Panc1 (cell line): ENCODE results near the gene GPATCH8. TPM values are rescaled to one million over a fixed set of nuclear protein-coding genes. Genes with fewer than 3 reads are reported as not detected.

Experiments used
- ATAC-seq: fragments of 200-7000 bp; cut with Tn5 transposase; 2 replicates; pipeline ENCODE4 v1.9.1; 2020; ENCODE audit warnings: mild to moderate bottlenecking, moderate library complexity
- BruUV-seq: library from RNA; stranded (reverse); fragments of 400-500 nt; replicated peaks from 2 replicates; lab custom pipeline; 2021; lab: Mats Ljungman, UMichigan
- CTCF ChIA-PET: fragments of 300-600 bp; sonication (Branson Sonifier 250); formaldehyde crosslinking; loops from one replicate; lab custom pipeline; 2022; ENCODE audit warnings: antibody characterized with exemption; lab: Charles Lee
- POLR2A ChIA-PET: fragments of 300-600 bp; sonication (Branson Sonifier 250); formaldehyde crosslinking; loops from one replicate; lab custom pipeline; 2022; ENCODE audit warnings: antibody characterized with exemption; lab: Charles Lee
- DNase-seq: peaks from one replicate; pipeline ENCODE4 v3.0.0-alpha.2; 2010; ENCODE audit warnings: low read depth, low spot score
- H3K27ac ChIP-seq: 2 replicates; pipeline ENCODE4 v1.5.1; 2011; ENCODE audit warnings: mild to moderate bottlenecking, low read length, inconsistent platforms
- H3K27me3 ChIP-seq: fragments of 200-500 bp; sonication (Bioruptor generic); 2 replicates; pipeline ENCODE4 v1.6.0; 2014; ENCODE audit warnings: low read length, inconsistent platforms; ENCODE audit not compliant: control insufficient read depth, insufficient read depth
- H3K36me3 ChIP-seq: fragments of 200-500 bp; sonication (Bioruptor generic); 2 replicates; pipeline ENCODE4 v1.5.1; 2014; ENCODE audit warnings: inconsistent platforms, mild to moderate bottlenecking, low read length, moderate library complexity; ENCODE audit not compliant: control insufficient read depth, insufficient read depth
- H3K4me1 ChIP-seq: 2 replicates; pipeline ENCODE4 v1.5.1; 2011; ENCODE audit warnings: inconsistent platforms, mild to moderate bottlenecking, low read length, moderate library complexity; ENCODE audit not compliant: control insufficient read depth, insufficient read depth
- H3K4me3 ChIP-seq, 2 experiments: 2 replicates each; pipeline ENCODE4 v1.5.1; 2011 to 2012; ENCODE audit warnings: low read depth in 2 of 2, low read length in 2 of 2, mild to moderate bottlenecking in 2 of 2, inconsistent platforms in 1 of 2, moderate library complexity in 1 of 2
- H3K9me3 ChIP-seq: fragments of 200-500 bp; sonication (Bioruptor generic); 2 replicates; pipeline ENCODE4 v1.5.1; 2014; ENCODE audit warnings: low read depth, mild to moderate bottlenecking, inconsistent platforms, low read length, moderate library complexity; ENCODE audit not compliant: control insufficient read depth, insufficient read depth
- CTCF ChIP-seq: fragments of 450-650 bp; IDR thresholded peaks from 2 replicates; pipeline ENCODE4 v1.5.1; 2017; ENCODE audit warnings: mild to moderate bottlenecking
- POLR2AphosphoS5 ChIP-seq: IDR thresholded peaks from 2 replicates; pipeline ENCODE4 v1.6.1; 2012; ENCODE audit warnings: mild to moderate bottlenecking, low read depth, low read length, moderate library complexity
- SIN3A ChIP-seq: IDR thresholded peaks from 2 replicates; pipeline ENCODE4 v1.6.1; 2012; ENCODE audit warnings: low read depth, mild to moderate bottlenecking, low read length, moderate library complexity, borderline replicate concordance; ENCODE audit not compliant: insufficient read depth
- TCF7L2 ChIP-seq: IDR thresholded peaks from 2 replicates; pipeline ENCODE4 v1.6.1; 2011; ENCODE audit warnings: mild to moderate bottlenecking, low read depth, low read length, inconsistent platforms
- in situ Hi-C: cut with HindIII; loops from 2 replicates; pipeline ENCODE4 v1.10.0; 2016; ENCODE audit warnings: low sequenced_read_pairs, low pct_unique_long_range_greater_than_20kb
- intact Hi-C: fragments of 100-400 bp; cut with micrococcal nuclease; formaldehyde crosslinking; loops from one replicate; pipeline ENCODE4 v1.10.0; 2022; ENCODE audit not compliant: unreplicated experiment
- total RNA-seq: library from RNA; stranded (reverse); gene quantifications from one replicate; pipeline ENCODE4 v1.2.1, GENCODE V29; 2021; ENCODE audit not compliant: unreplicated experiment
- TF ChIP-seq, protein P1 (sequence below), 2 experiments: IDR thresholded peaks; 2 replicates each; pipeline ENCODE4 v1.6.1; 2011 to 2012; ENCODE audit warnings: low read depth in 2 of 2, control low read depth in 1 of 2, low read length in 1 of 2, mild to moderate bottlenecking in 1 of 2, moderate library complexity in 1 of 2; ENCODE audit not compliant: insufficient read depth in 1 of 2

The GPATCH8 gene
- total RNA-seq, 1 experiment from 2014 or later, result 30.8 TPM

DNA sequence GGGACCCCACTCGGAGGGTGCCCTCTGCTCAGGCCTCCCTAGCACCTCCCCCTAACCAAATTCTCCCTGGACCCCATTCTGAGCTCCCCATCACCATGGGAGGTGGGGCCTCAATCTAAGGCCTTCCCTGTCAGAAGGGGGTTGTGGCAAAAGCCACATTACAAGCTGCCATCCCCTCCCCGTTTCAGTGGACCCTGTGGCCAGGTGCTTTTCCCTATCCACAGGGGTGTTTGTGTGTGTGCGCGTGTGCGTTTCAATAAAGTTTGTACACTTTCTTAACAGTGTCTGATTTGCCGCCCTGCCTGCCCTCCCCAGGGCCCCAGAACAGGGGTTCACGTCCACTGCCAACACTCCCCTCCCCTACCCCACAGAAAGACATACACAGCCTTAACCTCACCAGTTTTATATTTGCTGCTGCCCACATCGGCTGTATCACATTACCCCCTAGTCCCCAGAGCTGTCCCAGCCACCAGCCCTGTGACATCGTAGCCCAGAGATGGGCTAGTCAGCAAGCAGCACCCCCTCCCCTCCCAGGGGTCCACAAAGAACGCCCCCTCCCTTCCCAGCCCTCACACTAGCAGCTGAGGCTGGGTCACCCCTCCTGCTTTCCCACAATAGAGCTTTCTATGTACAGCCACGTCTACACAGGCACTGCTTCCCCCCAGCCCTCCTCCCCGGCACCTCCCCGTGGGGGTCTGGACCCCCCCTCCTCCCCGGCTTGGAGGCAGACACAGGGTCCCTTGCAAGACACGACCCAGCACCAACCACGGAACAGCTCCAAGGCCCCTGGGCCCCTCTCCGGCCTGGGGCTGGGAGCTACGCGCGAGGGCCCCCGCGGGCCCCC lies 150.2 kb downstream of the GPATCH8 start:
- no peak overlapping the region for H3K27ac ChIP-seq
- no peaks in the 10 kb centered on the region for H3K36me3 ChIP-seq
- CTCF ChIA-PET, result interaction anchor here (0.6 to 0.7 kb wide), 2 partner anchors 181 to 182 kb away, joined by 3 read pairs; no protein-coding TSS in a partner anchor
- no peaks in the 10 kb centered on the region for H3K27me3 ChIP-seq
- ATAC-seq, result no peak
- H3K9me3 ChIP-seq, result no peaks in the 10 kb centered on the region
- in situ Hi-C loops, result no loop called here
- H3K4me1 ChIP-seq, result no peaks in the 10 kb centered on the region
- BruUV-seq, result no TSS peak
- peak overlapping the region in 1 of 2 experiments; percentile 34; a peak in 3 of 4 replicates for H3K4me3 ChIP-seq
- TF ChIP-seq POLR2AphosphoS5, result no peak
- TF ChIP-seq, protein P1, sequence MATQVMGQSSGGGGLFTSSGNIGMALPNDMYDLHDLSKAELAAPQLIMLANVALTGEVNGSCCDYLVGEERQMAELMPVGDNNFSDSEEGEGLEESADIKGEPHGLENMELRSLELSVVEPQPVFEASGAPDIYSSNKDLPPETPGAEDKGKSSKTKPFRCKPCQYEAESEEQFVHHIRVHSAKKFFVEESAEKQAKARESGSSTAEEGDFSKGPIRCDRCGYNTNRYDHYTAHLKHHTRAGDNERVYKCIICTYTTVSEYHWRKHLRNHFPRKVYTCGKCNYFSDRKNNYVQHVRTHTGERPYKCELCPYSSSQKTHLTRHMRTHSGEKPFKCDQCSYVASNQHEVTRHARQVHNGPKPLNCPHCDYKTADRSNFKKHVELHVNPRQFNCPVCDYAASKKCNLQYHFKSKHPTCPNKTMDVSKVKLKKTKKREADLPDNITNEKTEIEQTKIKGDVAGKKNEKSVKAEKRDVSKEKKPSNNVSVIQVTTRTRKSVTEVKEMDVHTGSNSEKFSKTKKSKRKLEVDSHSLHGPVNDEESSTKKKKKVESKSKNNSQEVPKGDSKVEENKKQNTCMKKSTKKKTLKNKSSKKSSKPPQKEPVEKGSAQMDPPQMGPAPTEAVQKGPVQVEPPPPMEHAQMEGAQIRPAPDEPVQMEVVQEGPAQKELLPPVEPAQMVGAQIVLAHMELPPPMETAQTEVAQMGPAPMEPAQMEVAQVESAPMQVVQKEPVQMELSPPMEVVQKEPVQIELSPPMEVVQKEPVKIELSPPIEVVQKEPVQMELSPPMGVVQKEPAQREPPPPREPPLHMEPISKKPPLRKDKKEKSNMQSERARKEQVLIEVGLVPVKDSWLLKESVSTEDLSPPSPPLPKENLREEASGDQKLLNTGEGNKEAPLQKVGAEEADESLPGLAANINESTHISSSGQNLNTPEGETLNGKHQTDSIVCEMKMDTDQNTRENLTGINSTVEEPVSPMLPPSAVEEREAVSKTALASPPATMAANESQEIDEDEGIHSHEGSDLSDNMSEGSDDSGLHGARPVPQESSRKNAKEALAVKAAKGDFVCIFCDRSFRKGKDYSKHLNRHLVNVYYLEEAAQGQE (IDR thresholded peaks at IDR 0.05; ENCODE audit: insufficient read depth in 1 of 2, low read depth in 2 of 2, low read length in 1 of 2), result no peak
- intact Hi-C loops, result no loop called here
- no peak for DNase-seq
- POLR2A ChIA-PET, result interaction anchor here (0.6 kb wide), 1 partner anchor 38 kb away, joined by 18 read pairs; no protein-coding TSS in a partner anchor

DNA sequence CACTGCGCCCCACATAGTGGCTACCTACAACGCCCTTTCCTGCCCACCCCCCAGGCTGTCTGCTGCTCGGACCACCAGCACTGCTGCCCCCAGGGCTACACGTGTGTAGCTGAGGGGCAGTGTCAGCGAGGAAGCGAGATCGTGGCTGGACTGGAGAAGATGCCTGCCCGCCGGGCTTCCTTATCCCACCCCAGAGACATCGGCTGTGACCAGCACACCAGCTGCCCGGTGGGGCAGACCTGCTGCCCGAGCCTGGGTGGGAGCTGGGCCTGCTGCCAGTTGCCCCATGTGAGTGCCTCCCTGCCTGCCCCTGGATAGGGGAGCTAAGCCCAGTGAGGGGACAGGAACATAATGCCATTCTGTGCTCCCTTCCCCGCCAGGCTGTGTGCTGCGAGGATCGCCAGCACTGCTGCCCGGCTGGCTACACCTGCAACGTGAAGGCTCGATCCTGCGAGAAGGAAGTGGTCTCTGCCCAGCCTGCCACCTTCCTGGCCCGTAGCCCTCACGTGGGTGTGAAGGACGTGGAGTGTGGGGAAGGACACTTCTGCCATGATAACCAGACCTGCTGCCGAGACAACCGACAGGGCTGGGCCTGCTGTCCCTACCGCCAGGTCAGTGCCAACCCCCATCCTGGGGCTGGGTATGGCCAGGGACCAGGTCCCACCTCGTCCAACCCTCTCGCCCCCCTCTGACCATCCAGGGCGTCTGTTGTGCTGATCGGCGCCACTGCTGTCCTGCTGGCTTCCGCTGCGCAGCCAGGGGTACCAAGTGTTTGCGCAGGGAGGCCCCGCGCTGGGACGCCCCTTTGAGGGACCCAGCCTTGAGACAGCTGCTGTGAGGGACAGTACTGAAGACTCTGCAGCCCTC lies 151.0 kb downstream of the GPATCH8 start:
- Histone ChIP-seq H3K36me3 (no peaks in the 10 kb centered on the region), H3K27me3 (no peaks in the 10 kb centered on the region), H3K4me1 (no peaks in the 10 kb centered on the region), H3K27ac (no peak overlapping the region), H3K9me3 (no peaks in the 10 kb centered on the region), H3K4me3 (no peak overlapping the region)
- TF ChIP-seq, protein P1 (IDR thresholded peaks at IDR 0.05; ENCODE audit: insufficient read depth in 1 of 2, low read depth in 2 of 2, low read length in 1 of 2), result no peak
- TF ChIP-seq TCF7L2 (no peak), POLR2AphosphoS5 (no peak), SIN3A (no peak), CTCF (no peak)
- ATAC-seq (no peak), DNase-seq (no peak)
- in situ Hi-C loops (no loop called here), intact Hi-C loops (no loop called here)
- POLR2A ChIA-PET, result no interaction called here
- CTCF ChIA-PET, result no interaction called here
- BruUV-seq, result TSS peak; percentile 95
